Endothelial cell of umbilical vein (primary cell): ENCODE measurements around the gene ULK4. TPM values are rescaled to one million over a fixed set of nuclear protein-coding genes. Genes with fewer than 3 reads are reported as not detected.

ENCODE experiments used
- BruUV-seq: library from RNA; stranded (reverse); fragments of 400-500 nt; replicated peaks from 2 replicates; lab custom pipeline; 2021; lab: Mats Ljungman, UMichigan
- CTCF ChIA-PET: fragments of 300-600, 350-600 bp; sonication (Branson Sonifier 250); formaldehyde crosslinking; loops from one replicate; lab custom pipeline; 2021; ENCODE audit warnings: antibody characterized with exemption, inconsistent platforms; lab: Charles Lee
- POLR2A ChIA-PET: fragments of 300-600, 350-600 bp; sonication (Branson Sonifier 250); formaldehyde crosslinking; loops from one replicate; lab custom pipeline; 2021; ENCODE audit warnings: antibody characterized with exemption, inconsistent platforms; lab: Charles Lee
- DNase-seq: peaks from one replicate; pipeline ENCODE4 v3.0.0-alpha.2; 2011; ENCODE audit warnings: low read depth, low spot score
- FAIRE-seq: peaks from 2 replicates; lab custom pipeline; 2011; peaks lifted over from hg19 to GRCh38; lab: Jason Lieb, UNC
- H2AFZ ChIP-seq: 2 replicates; pipeline ENCODE4 v1.6.0; 2012; ENCODE audit warnings: low read depth, low read length, control low read depth, inconsistent platforms
- H3K27ac ChIP-seq: 2 replicates; pipeline ENCODE4 v1.5.1; 2011; ENCODE audit warnings: low read depth, mild to moderate bottlenecking, control low read depth, low read length, moderate library complexity; ENCODE audit not compliant: insufficient read depth
- H3K27me3 ChIP-seq, 2 experiments: 2 replicates each; pipeline versions ENCODE4 v1.6.0 to v1.6.1; 2011; ENCODE audit warnings: low read length in 2 of 2, mixed read lengths in 1 of 2; ENCODE audit not compliant: control insufficient read depth in 2 of 2, insufficient read depth in 2 of 2
- H3K36me3 ChIP-seq, 2 experiments: 2 replicates in 1 of 2; 3 replicates in 1 of 2; pipeline ENCODE4 v1.5.1; 2011; ENCODE audit warnings: low read length in 2 of 2, mild to moderate bottlenecking in 1 of 2, moderate library complexity in 1 of 2; ENCODE audit not compliant: control insufficient read depth in 2 of 2, insufficient read depth in 2 of 2; ENCODE audit errors: extremely low read depth in 1 of 2
- H3K4me1 ChIP-seq: 3 replicates; pipeline ENCODE4 v1.5.1; 2011; ENCODE audit warnings: mild to moderate bottlenecking, low read length; ENCODE audit not compliant: control insufficient read depth, insufficient read depth; ENCODE audit errors: extremely low read depth
- H3K4me2 ChIP-seq: 2 replicates; pipeline ENCODE4 v1.6.1; 2011; ENCODE audit warnings: low read length, control low read depth, mixed read lengths; ENCODE audit not compliant: insufficient read depth
- H3K4me3 ChIP-seq, 3 experiments: fragments of 200-600 bp in 1 of 3; sonication (generic), shearing (Covaris generic) in 1 of 3; replicated peaks in 1 of 3; 2 replicates each; pipeline ENCODE4 v1.5.1; 2011 to 2016; ENCODE audit warnings: control low read depth in 3 of 3, low read length in 3 of 3, mild to moderate bottlenecking in 2 of 3, inconsistent platforms in 1 of 3, low read depth in 1 of 3, moderate library complexity in 1 of 3; ENCODE audit not compliant: insufficient read depth in 1 of 3
- H3K79me2 ChIP-seq: 2 replicates; pipeline ENCODE4 v1.6.0; 2012; ENCODE audit warnings: low read length, inconsistent platforms; ENCODE audit not compliant: control insufficient read depth, insufficient read depth
- H3K9ac ChIP-seq: replicated peaks from 2 replicates; pipeline ENCODE3; 2011; ENCODE audit warnings: low read length, control low read depth; ENCODE audit not compliant: insufficient read depth; ENCODE audit errors: extremely low read depth
- H3K9me1 ChIP-seq: replicated peaks from 3 replicates; pipeline ENCODE4 v1.6.0; 2011; ENCODE audit warnings: mild to moderate bottlenecking, low read length; ENCODE audit not compliant: control insufficient read depth, insufficient read depth; ENCODE audit errors: extremely low read depth
- H3K9me3 ChIP-seq: replicated peaks from 2 replicates; pipeline ENCODE4 v1.5.1; 2012; ENCODE audit warnings: low read length, inconsistent platforms; ENCODE audit not compliant: control insufficient read depth, insufficient read depth
- H4K20me1 ChIP-seq: replicated peaks from 2 replicates; pipeline ENCODE3; 2011; ENCODE audit warnings: mild to moderate bottlenecking, low read length; ENCODE audit not compliant: control insufficient read depth, insufficient read depth; ENCODE audit errors: extremely low read depth
- EZH2 ChIP-seq: IDR thresholded peaks from 2 replicates; pipeline ENCODE4 v1.6.1; 2012; ENCODE audit warnings: borderline replicate concordance, low read depth, mild to moderate bottlenecking, moderate library complexity, low read length, inconsistent platforms; ENCODE audit not compliant: severe bottlenecking
- FOS ChIP-seq: IDR thresholded peaks from 2 replicates; pipeline ENCODE4 v1.6.1; 2011; ENCODE audit warnings: mild to moderate bottlenecking, low read length, moderate library complexity, borderline replicate concordance; ENCODE audit not compliant: insufficient read depth
- GATA2 ChIP-seq: IDR thresholded peaks from 2 replicates; pipeline ENCODE4 v1.7.0; 2011; ENCODE audit warnings: low read depth, mild to moderate bottlenecking, moderate library complexity, mixed read lengths, low read length; ENCODE audit not compliant: insufficient read length, insufficient read depth
- JUN ChIP-seq: IDR thresholded peaks from 2 replicates; pipeline ENCODE4 v1.6.1; 2011; ENCODE audit warnings: borderline replicate concordance, low read depth; ENCODE audit not compliant: insufficient read length, insufficient read depth
- MYC ChIP-seq: IDR thresholded peaks from one replicate; pipeline ENCODE4 v1.6.1; 2011; ENCODE audit warnings: mild to moderate bottlenecking, low read depth, low read length
- POLR2A ChIP-seq: IDR thresholded peaks from 2 replicates; pipeline ENCODE4 v1.6.1; 2012; ENCODE audit warnings: low read depth, mild to moderate bottlenecking, control low read depth, low read length
- POLR2AphosphoS5 ChIP-seq: IDR thresholded peaks from 2 replicates; pipeline ENCODE4 v1.6.1; 2012; ENCODE audit warnings: low read depth, mild to moderate bottlenecking, control low read depth, low read length, moderate library complexity; ENCODE audit not compliant: insufficient read depth
- dilution Hi-C: fragments of 300-500 bp; cut with MboI; formaldehyde crosslinking; loops from one replicate; pipeline ENCODE4 v1.15.0; 2019; ENCODE audit warnings: low sequenced_read_pairs; ENCODE audit not compliant: extremely low pct_ligation_motif_present
- intact Hi-C: fragments of 100-400 bp; cut with micrococcal nuclease; formaldehyde crosslinking; loops from one replicate; pipeline ENCODE4 v1.10.0; 2022
- polyA plus RNA-seq, 4 experiments: library from polyadenylated mRNA; depleted of rRNA in 3 of 4; stranded (reverse) in 3 of 4; unstranded in 1 of 4; fragments of >200 nt; gene quantifications; 2 replicates each; pipeline versions ENCODE4 v1.2.1 to v1.2.3, GENCODE V29; 2011 to 2012; ENCODE audit warnings: missing spikeins in 1 of 4
- total RNA-seq: library from RNA; stranded (reverse); gene quantifications from 2 replicates; pipeline ENCODE4 v1.2.3, GENCODE V29; 2021
- TF ChIP-seq, protein P1 (sequence below): IDR thresholded peaks from 2 replicates; pipeline ENCODE4 v1.6.1; 2011; ENCODE audit not compliant: insufficient read depth, insufficient read length
- TF ChIP-seq, protein P2 (sequence below), 2 donors: IDR thresholded peaks; 1 replicate in 1 of 2; 2 replicates in 1 of 2; pipeline ENCODE4 v1.5.1; 2011; ENCODE audit warnings: low read length in 2 of 2, mild to moderate bottlenecking in 2 of 2, moderate library complexity in 2 of 2, control low read depth in 1 of 2, inconsistent platforms in 1 of 2, low read depth in 1 of 2; ENCODE audit not compliant: insufficient read depth in 1 of 2; ENCODE audit errors: extremely low read depth in 1 of 2

ULK4 gene
- total and polyA plus RNA-seq, 2 donors (not counting 3 experiments of a cell fraction or from before 2014, with no cell fraction given) = 3.3 to 16.0 TPM

- H3K36me3 ChIP-seq = no peaks in the 10 kb centered on the region
- peak overlapping the region; percentile 64 for H3K4me2 ChIP-seq
- no peak for TF ChIP-seq GATA2
- no peak for TF ChIP-seq FOS
- no peak for TF ChIP-seq MYC
- no peak for TF ChIP-seq EZH2
- no peak for TF ChIP-seq JUN
- TF ChIP-seq, protein P1, sequence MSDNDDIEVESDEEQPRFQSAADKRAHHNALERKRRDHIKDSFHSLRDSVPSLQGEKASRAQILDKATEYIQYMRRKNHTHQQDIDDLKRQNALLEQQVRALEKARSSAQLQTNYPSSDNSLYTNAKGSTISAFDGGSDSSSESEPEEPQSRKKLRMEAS = no peak
- TF ChIP-seq POLR2A = no peak
- TF ChIP-seq, protein P2, sequence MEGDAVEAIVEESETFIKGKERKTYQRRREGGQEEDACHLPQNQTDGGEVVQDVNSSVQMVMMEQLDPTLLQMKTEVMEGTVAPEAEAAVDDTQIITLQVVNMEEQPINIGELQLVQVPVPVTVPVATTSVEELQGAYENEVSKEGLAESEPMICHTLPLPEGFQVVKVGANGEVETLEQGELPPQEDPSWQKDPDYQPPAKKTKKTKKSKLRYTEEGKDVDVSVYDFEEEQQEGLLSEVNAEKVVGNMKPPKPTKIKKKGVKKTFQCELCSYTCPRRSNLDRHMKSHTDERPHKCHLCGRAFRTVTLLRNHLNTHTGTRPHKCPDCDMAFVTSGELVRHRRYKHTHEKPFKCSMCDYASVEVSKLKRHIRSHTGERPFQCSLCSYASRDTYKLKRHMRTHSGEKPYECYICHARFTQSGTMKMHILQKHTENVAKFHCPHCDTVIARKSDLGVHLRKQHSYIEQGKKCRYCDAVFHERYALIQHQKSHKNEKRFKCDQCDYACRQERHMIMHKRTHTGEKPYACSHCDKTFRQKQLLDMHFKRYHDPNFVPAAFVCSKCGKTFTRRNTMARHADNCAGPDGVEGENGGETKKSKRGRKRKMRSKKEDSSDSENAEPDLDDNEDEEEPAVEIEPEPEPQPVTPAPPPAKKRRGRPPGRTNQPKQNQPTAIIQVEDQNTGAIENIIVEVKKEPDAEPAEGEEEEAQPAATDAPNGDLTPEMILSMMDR (IDR thresholded peaks at IDR 0.05; ENCODE audit: extremely low read depth in 1 of 2, insufficient read depth in 1 of 2, low read depth in 1 of 2, low read length in 2 of 2) = no peak
- no peak for TF ChIP-seq POLR2AphosphoS5
- peaks cover 12% of the 10 kb centered on the region for H3K4me1 ChIP-seq
- peaks cover 2 to 6% of the 10 kb centered on the region in 2 experiments for H3K27me3 ChIP-seq
- H2AFZ ChIP-seq = peak overlapping the region; percentile 95
- peak overlapping the region; percentile 35 to 83 (median 62) for H3K4me3 ChIP-seq
- peaks cover 15% of the 10 kb centered on the region for H4K20me1 ChIP-seq
- POLR2A ChIA-PET = interaction anchor here (1.1 to 2.7 kb wide), 6 partner anchors 9 to 614 kb away, joined by 4 to 12 read pairs (median 6); no protein-coding TSS in a partner anchor
- dilution Hi-C loops = no loop called here
- BruUV-seq = no TSS peak
- CTCF ChIA-PET = interaction anchor here (1.3 to 1.4 kb wide), 3 partner anchors 12 to 890 kb away, joined by 3 to 4 read pairs (median 3); no protein-coding TSS in a partner anchor
- no peaks in the 10 kb centered on the region for H3K9me3 ChIP-seq
- peak overlapping the region; percentile 93 for H3K9ac ChIP-seq
- intact Hi-C loops = loop anchor here (5.0 kb wide), 1 partner anchor 41 kb away; no protein-coding TSS in a partner anchor
- no peaks in the 10 kb centered on the region for H3K9me1 ChIP-seq
- H3K27ac ChIP-seq = peak overlapping the region; percentile 79
- H3K79me2 ChIP-seq = peaks cover 40% of the 10 kb centered on the region
- FAIRE-seq = no peak
- peak; percentile 45 for DNase-seq
Observed at GRCh38 chr3:41198526-41198925, 763.4 kb downstream of the ULK4 start.
